ENCODE data around the gene LIMS2. TPM values are rescaled to one million over a fixed set of nuclear protein-coding genes. Genes with fewer than 3 reads are reported as not detected.

The LIMS2 gene
- total RNA-seq, 1 donor from 2014 or later, result 44.2 TPM

DNA sequence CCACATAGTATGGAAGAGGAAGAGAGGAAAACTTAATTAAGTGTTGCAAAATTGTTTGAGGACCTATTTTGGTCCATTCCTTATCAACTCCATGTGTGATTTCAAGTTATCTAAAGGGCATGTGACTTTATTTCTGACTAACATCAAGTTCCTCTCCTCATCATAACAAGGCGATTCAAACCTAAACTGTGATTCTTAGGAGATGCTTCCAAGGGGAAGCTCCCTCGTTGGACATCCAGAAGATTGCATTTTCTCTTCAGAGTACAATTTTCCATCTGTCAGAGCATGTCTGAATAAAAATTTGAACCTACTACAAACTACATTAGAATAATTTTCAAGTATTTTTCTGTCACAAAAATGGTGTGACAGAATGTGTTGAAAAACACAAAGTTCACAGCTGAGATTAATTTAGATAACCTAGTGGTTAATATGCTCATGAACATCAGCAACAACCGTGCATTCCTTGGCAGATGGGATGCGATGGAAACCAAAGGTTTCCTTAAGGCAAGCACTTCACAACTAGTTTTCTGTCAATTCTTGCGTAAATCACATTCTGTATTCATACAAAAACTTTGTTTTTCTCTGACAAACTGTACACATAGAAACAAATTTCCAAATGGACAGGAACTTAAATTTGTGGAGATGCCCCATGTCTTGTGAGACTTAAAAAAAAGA is 30.2 kb upstream of the LIMS2 start:
- DNase-seq (ENCODE audit: extremely low spot score in 2 of 2), result no peak
- H3K36me3 ChIP-seq, result peaks cover 0 to 23% of the 10 kb centered on the region in 2 donors
- H3K4me1 ChIP-seq, result peaks cover 43% of the 10 kb centered on the region
- H3K4me3 ChIP-seq, result no peak overlapping the region
- intact Hi-C loops (cut with DNase I), result loop anchor here (10.0 kb wide), 1 partner anchor 109 kb away; the partner anchor contains the start of gene WDR33
- H3K27ac ChIP-seq, result peak overlapping the region; percentile 39
- no peaks in the 10 kb centered on the region for H3K9me3 ChIP-seq
- H3K27me3 ChIP-seq, result no peaks in the 10 kb centered on the region
- TF ChIP-seq POLR2AphosphoS5 (IDR thresholded peaks at IDR 0.05; ENCODE audit: insufficient read depth in 1 of 2, low read depth in 1 of 2) (peak in 1 of 2 donors; percentile 19), POLR2A (IDR thresholded peaks at IDR 0.05) (no peak)

DNA sequence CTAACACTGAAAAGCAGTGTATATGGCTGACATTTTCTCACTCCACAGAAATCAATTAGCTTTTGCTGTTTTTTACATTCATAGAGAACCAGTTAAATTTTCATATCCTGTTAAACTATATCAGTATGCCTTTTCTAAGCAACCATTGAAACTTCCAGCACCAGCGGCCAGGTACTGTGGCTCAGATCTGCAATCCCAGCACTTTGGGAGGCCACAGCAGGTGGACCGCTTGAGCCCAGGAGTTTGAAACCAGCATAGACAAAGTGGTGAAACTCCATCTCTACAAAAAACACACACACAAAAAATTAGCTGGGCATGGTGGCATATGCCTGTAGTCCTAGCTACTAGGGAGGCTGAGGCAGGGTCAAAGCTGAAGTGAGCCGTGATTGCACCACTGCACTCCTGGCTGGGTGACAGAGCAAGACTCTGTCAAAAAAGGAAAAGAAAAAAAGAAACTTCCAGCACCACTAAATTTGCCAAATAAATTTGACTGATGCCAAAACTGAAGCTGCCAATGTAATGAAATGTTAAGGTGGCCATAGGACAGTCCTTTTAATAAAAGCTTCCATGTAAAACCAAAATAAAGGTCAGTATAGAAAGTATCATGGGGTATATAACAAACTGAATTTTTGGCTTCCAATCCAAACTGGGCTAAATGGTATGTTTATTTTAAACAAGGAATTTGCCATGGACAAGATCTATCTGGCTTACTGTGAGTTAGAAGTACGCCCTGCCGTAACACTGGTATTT is 29.5 kb upstream of the LIMS2 start:
- intact Hi-C loops (cut with DNase I), result loop anchor here (10.0 kb wide), 1 partner anchor 110 kb away; the partner anchor contains the start of gene WDR33
- DNase-seq (ENCODE audit: extremely low spot score in 2 of 2), result no peak
- peak overlapping the region; percentile 49 for H3K27ac ChIP-seq
- TF ChIP-seq POLR2AphosphoS5 (IDR thresholded peaks at IDR 0.05; ENCODE audit: insufficient read depth in 1 of 2, low read depth in 1 of 2) (no peak), POLR2A (IDR thresholded peaks at IDR 0.05) (no peak)
- TF ChIP-seq, protein P1, sequence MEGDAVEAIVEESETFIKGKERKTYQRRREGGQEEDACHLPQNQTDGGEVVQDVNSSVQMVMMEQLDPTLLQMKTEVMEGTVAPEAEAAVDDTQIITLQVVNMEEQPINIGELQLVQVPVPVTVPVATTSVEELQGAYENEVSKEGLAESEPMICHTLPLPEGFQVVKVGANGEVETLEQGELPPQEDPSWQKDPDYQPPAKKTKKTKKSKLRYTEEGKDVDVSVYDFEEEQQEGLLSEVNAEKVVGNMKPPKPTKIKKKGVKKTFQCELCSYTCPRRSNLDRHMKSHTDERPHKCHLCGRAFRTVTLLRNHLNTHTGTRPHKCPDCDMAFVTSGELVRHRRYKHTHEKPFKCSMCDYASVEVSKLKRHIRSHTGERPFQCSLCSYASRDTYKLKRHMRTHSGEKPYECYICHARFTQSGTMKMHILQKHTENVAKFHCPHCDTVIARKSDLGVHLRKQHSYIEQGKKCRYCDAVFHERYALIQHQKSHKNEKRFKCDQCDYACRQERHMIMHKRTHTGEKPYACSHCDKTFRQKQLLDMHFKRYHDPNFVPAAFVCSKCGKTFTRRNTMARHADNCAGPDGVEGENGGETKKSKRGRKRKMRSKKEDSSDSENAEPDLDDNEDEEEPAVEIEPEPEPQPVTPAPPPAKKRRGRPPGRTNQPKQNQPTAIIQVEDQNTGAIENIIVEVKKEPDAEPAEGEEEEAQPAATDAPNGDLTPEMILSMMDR (IDR thresholded peaks at IDR 0.05), result no peak
- no peaks in the 10 kb centered on the region for H3K9me3 ChIP-seq
- no peak overlapping the region for H3K4me3 ChIP-seq
- peaks cover 0 to 23% of the 10 kb centered on the region in 2 donors for H3K36me3 ChIP-seq
- no peaks in the 10 kb centered on the region for H3K27me3 ChIP-seq
- H3K4me1 ChIP-seq, result peaks cover 47% of the 10 kb centered on the region

DNA sequence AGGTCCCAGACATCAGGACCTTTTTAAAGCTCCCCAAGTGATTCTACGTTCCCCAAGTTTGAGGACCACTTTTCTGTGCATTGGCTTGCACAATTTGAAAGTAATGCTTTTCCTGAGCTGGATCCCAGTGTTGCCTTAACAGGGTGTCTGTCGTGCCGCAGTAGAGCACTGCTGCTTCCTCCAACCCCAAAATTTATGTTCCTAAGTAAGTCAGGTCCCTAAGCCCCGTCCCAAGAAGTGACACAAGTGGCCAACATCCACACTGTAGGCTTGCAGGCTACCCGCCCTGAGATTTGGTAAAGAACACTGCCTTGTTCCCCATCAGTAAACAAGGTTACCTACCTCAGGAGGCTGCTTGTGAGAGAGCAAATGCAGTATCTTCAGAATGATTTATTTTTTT is 28.0 kb upstream of the LIMS2 start:
- Histone ChIP-seq H3K27me3 (no peaks in the 10 kb centered on the region), H3K9me3 (no peaks in the 10 kb centered on the region), H3K36me3 (peaks cover 0 to 11% of the 10 kb centered on the region in 2 donors), H3K4me3 (no peak overlapping the region), H3K27ac (no peak overlapping the region), H3K4me1 (peaks cover 47% of the 10 kb centered on the region)
- intact Hi-C loops (cut with DNase I), result loop anchor here (10.0 kb wide), 1 partner anchor 112 kb away; the partner anchor contains the start of gene WDR33
- TF ChIP-seq POLR2AphosphoS5 (IDR thresholded peaks at IDR 0.05; ENCODE audit: insufficient read depth in 1 of 2, low read depth in 1 of 2) (no peak), POLR2A (IDR thresholded peaks at IDR 0.05) (no peak)
- TF ChIP-seq, protein P1 (IDR thresholded peaks at IDR 0.05), result no peak
- DNase-seq (ENCODE audit: extremely low spot score in 2 of 2), result no peak

DNA sequence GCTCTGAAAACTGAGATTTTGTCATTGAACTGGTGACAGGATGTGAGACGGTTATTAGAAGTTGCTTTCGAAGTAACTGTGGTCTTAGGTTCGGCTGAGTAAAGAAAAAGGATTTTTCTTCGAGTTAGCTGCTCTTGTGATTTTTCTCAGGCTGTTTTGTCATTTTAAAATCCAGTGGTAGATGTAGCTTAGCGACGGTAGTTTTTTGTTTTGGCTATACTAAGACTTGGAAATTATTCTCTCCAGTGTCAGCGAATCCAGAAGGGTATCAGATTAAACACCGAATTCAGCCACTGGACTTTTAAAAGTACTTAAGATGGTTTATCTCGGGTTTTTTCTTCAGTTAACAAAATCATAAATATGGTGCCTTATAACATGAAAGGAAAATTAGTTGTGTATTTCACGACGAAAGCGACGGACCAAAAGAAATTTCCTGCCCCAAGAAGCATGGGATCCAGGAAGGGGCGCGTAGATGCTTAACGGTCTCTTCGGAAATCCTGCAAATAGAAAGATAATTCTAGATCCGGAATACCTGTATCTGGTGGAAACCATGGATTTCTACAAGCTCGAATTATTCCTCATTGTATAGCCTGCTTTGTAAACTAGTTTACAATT is 27.2 kb upstream of the LIMS2 start:
- H3K36me3 ChIP-seq, result peaks cover 0 to 8% of the 10 kb centered on the region in 2 donors
- peak overlapping the region; percentile 82 for H3K27ac ChIP-seq
- H3K4me3 ChIP-seq, result peak overlapping the region; percentile 56 to 93
- DNase-seq (ENCODE audit: extremely low spot score in 2 of 2), result no peak
- no peak for TF ChIP-seq POLR2A (IDR thresholded peaks at IDR 0.05)
- no peak for TF ChIP-seq POLR2AphosphoS5 (IDR thresholded peaks at IDR 0.05; ENCODE audit: insufficient read depth in 1 of 2, low read depth in 1 of 2)
- TF ChIP-seq, protein P1 (IDR thresholded peaks at IDR 0.05), result no peak
- H3K9me3 ChIP-seq, result no peaks in the 10 kb centered on the region
- intact Hi-C loops (cut with DNase I), result loop anchor here (10.0 kb wide), 1 partner anchor 112 kb away; the partner anchor contains the start of gene WDR33
- no peaks in the 10 kb centered on the region for H3K27me3 ChIP-seq
- H3K4me1 ChIP-seq, result peaks cover 47% of the 10 kb centered on the region
